HEK293 (cell line): ENCODE results near the gene ZFAND5.

ENCODE experiments used
- CTCF ChIA-PET: fragments of 350-600 bp; formaldehyde crosslinking; extraction: SDS; loops from one replicate; lab custom pipeline; 2021; ENCODE audit warnings: antibody characterized with exemption; lab: Yijun Ruan, JAX
- POLR2A ChIA-PET: fragments of 300-600 bp; formaldehyde crosslinking; extraction: SDS; loops from one replicate; lab custom pipeline; 2020; ENCODE audit warnings: antibody characterized with exemption, inconsistent platforms; lab: Yijun Ruan, JAX
- H3K27ac ChIP-seq: fragments of 200-500 bp; sonication (Bioruptor generic); 2 replicates; pipeline ENCODE4 v1.5.1; 2014; ENCODE audit warnings: low read depth, low read length, control low read depth, inconsistent platforms; ENCODE audit errors: extremely low read depth
- H3K36me3 ChIP-seq, 2 experiments: fragments of 200-500 bp in 1 of 2; sonication (Bioruptor generic) in 1 of 2; 1 replicate in 1 of 2; 2 replicates in 1 of 2; pipeline ENCODE4 v1.5.1; 2014 to 2017; ENCODE audit warnings: inconsistent platforms in 2 of 2, low read length in 2 of 2; ENCODE audit not compliant: control insufficient read depth in 2 of 2, insufficient read depth in 1 of 2
- H3K4me1 ChIP-seq: fragments of 200-500 bp; sonication (Bioruptor generic); 2 replicates; pipeline ENCODE4 v1.5.1; 2014; ENCODE audit warnings: mild to moderate bottlenecking, low read length, inconsistent platforms; ENCODE audit not compliant: control insufficient read depth, insufficient read depth
- H3K4me3 ChIP-seq: 2 replicates; pipeline ENCODE4 v1.5.1; 2011; ENCODE audit warnings: low read depth, mild to moderate bottlenecking, control low read depth, low read length, moderate library complexity
- H3K9me3 ChIP-seq: fragments of 200-500 bp; sonication (Bioruptor generic); 2 replicates; pipeline ENCODE4 v1.5.1; 2014; ENCODE audit warnings: low read depth, low read length, inconsistent platforms; ENCODE audit not compliant: control insufficient read depth, insufficient read depth
- GLI4 ChIP-seq: fragments of 450-650 bp; formaldehyde crosslinking; IDR thresholded peaks from 2 replicates; pipeline ENCODE4 v1.5.1; 2016; ENCODE audit warnings: missing biosample characterization, missing genetic modification characterization
- IKZF3 ChIP-seq: fragments of 450-650 bp; IDR thresholded peaks from 2 replicates; pipeline ENCODE4 v1.5.0; 2018; ENCODE audit warnings: missing biosample characterization, mild to moderate bottlenecking, missing genetic modification characterization, moderate library complexity
- KLF8 ChIP-seq: fragments of 450-650 bp; formaldehyde crosslinking; IDR thresholded peaks from 2 replicates; pipeline ENCODE4 v1.5.1; 2016; ENCODE audit warnings: missing biosample characterization, missing genetic modification characterization
- MYNN ChIP-seq: fragments of 450-650 bp; formaldehyde crosslinking; IDR thresholded peaks from 2 replicates; pipeline ENCODE4 v1.5.1; 2016; ENCODE audit warnings: missing biosample characterization, missing genetic modification characterization, borderline replicate concordance
- OVOL3 ChIP-seq: fragments of 450-650 bp; formaldehyde crosslinking; IDR thresholded peaks from 2 replicates; pipeline ENCODE4 v1.5.1; 2016; ENCODE audit warnings: missing biosample characterization, missing genetic modification characterization
- SP3 ChIP-seq: fragments of 450-650 bp; formaldehyde crosslinking; IDR thresholded peaks from 2 replicates; pipeline ENCODE4 v1.5.1; 2016; ENCODE audit warnings: missing biosample characterization, missing genetic modification characterization
- ZNF23 ChIP-seq: fragments of 450-650 bp; formaldehyde crosslinking; IDR thresholded peaks from 2 replicates; pipeline ENCODE4 v1.5.1; 2016; ENCODE audit warnings: missing biosample characterization, missing genetic modification characterization, borderline replicate concordance
- ZNF239 ChIP-seq: fragments of 450-650 bp; formaldehyde crosslinking; IDR thresholded peaks from 2 replicates; pipeline ENCODE4 v1.5.1; 2016; ENCODE audit warnings: missing biosample characterization, missing genetic modification characterization
- ZNF391 ChIP-seq: fragments of 450-650 bp; formaldehyde crosslinking; IDR thresholded peaks from 2 replicates; pipeline ENCODE4 v1.5.1; 2016; ENCODE audit warnings: low read depth, missing biosample characterization, missing genetic modification characterization, borderline replicate concordance
- ZNF394 ChIP-seq: fragments of 450-650 bp; formaldehyde crosslinking; IDR thresholded peaks from 2 replicates; pipeline ENCODE4 v1.5.1; 2016; ENCODE audit warnings: missing biosample characterization, missing genetic modification characterization, mild to moderate bottlenecking, moderate library complexity, borderline replicate concordance
- ZNF416 ChIP-seq: fragments of 450-650 bp; formaldehyde crosslinking; IDR thresholded peaks from 2 replicates; pipeline ENCODE4 v1.5.1; 2016; ENCODE audit warnings: missing biosample characterization, missing genetic modification characterization
- ZNF561 ChIP-seq: fragments of 450-650 bp; IDR thresholded peaks from 2 replicates; pipeline ENCODE4 v1.5.1; 2018; ENCODE audit warnings: missing biosample characterization, missing genetic modification characterization, borderline replicate concordance
- ZNF629 ChIP-seq: fragments of 450-650 bp; formaldehyde crosslinking; IDR thresholded peaks from 2 replicates; pipeline ENCODE4 v1.5.1; 2017; ENCODE audit warnings: missing biosample characterization, missing genetic modification characterization
- ZNF747 ChIP-seq: fragments of 450-650 bp; formaldehyde crosslinking; IDR thresholded peaks from 2 replicates; pipeline ENCODE4 v1.5.1; 2016; ENCODE audit warnings: missing biosample characterization, missing genetic modification characterization
- TF ChIP-seq, protein P1 (sequence below): IDR thresholded peaks from 2 replicates; pipeline ENCODE4 v1.6.1; 2011; ENCODE audit warnings: mild to moderate bottlenecking, low read depth, low read length, borderline replicate concordance
- TF ChIP-seq, protein P2 (sequence below): fragments of 450-650 bp; formaldehyde crosslinking; IDR thresholded peaks from 2 replicates; pipeline ENCODE4 v1.5.1; 2016; ENCODE audit warnings: missing biosample characterization, missing genetic modification characterization
- TF ChIP-seq, protein P3 (sequence below): fragments of 450-650 bp; formaldehyde crosslinking; conservative IDR thresholded peaks from 2 replicates; pipeline ENCODE4 v1.5.1; 2016; ENCODE audit warnings: low read depth, missing biosample characterization, missing genetic modification characterization

The ZFAND5 gene

GRCh38 chr9:72386186-72386585 lies 21.2 kb upstream of the ZFAND5 start (continued):
- TF ChIP-seq, protein P1, sequence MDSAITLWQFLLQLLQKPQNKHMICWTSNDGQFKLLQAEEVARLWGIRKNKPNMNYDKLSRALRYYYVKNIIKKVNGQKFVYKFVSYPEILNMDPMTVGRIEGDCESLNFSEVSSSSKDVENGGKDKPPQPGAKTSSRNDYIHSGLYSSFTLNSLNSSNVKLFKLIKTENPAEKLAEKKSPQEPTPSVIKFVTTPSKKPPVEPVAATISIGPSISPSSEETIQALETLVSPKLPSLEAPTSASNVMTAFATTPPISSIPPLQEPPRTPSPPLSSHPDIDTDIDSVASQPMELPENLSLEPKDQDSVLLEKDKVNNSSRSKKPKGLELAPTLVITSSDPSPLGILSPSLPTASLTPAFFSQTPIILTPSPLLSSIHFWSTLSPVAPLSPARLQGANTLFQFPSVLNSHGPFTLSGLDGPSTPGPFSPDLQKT, result no peak

GRCh38 chr9:72384710-72385485 lies 19.9 kb upstream of the ZFAND5 start:
- no peaks in the 10 kb centered on the region for H3K9me3 ChIP-seq
- POLR2A ChIA-PET, result no interaction called here
- H3K4me3 ChIP-seq, result no peak overlapping the region
- TF ChIP-seq ZNF394 (tag by site-specific recombination), result no peak
- TF ChIP-seq, all 188 proteins: peak for 0
- CTCF ChIA-PET, result interaction anchor here (0.6 kb wide), 1 partner anchor 16 kb away, joined by 3 read pairs; no protein-coding TSS in a partner anchor
- Histone ChIP-seq H3K36me3 (no peaks in the 10 kb centered on the region), H3K27ac (no peak overlapping the region), H3K4me1 (no peaks in the 10 kb centered on the region)

- Histone ChIP-seq H3K4me3 (no peak overlapping the region), H3K36me3 (no peaks in the 10 kb centered on the region), H3K9me3 (no peaks in the 10 kb centered on the region), H3K4me1 (no peaks in the 10 kb centered on the region), H3K27ac (no peak overlapping the region)
- TF ChIP-seq KLF8 (tag by site-specific recombination) (no peak), ZNF629 (no peak), ZNF23 (tag by site-specific recombination) (no peak)
- ChIA-PET POLR2A (interaction anchor here (2.2 kb wide), 1 partner anchor 19 kb away, joined by 11 read pairs; the partner anchor contains the start of gene ZFAND5), CTCF (interaction anchor here (0.6 to 1.2 kb wide), 3 partner anchors 9 to 104 kb away, joined by 3 read pairs; no protein-coding TSS in a partner anchor)
Observed at GRCh38 chr9:72383978-72384709, 19.1 kb upstream of the ZFAND5 start.

GRCh38 chr9:72382405-72382804 lies 17.4 kb upstream of the ZFAND5 start:
- CTCF ChIA-PET, result no interaction called here
- Histone ChIP-seq H3K36me3 (no peaks in the 10 kb centered on the region), H3K27ac (no peak overlapping the region), H3K4me1 (no peaks in the 10 kb centered on the region), H3K4me3 (no peak overlapping the region), H3K9me3 (no peaks in the 10 kb centered on the region)
- TF ChIP-seq OVOL3 (no peak), ZNF416 (tag by site-specific recombination) (no peak), MYNN (tag by site-specific recombination) (no peak), ZNF629 (no peak), IKZF3 (tag by site-specific recombination) (no peak), ZNF747 (no peak), ZNF239 (tag by site-specific recombination) (no peak), ZNF561 (tag by site-specific recombination) (no peak), GLI4 (tag by site-specific recombination) (no peak), ZNF391 (tag by site-specific recombination) (no peak), ZNF394 (tag by site-specific recombination) (no peak), SP3 (tag by site-specific recombination) (no peak)
- TF ChIP-seq, protein P2, sequence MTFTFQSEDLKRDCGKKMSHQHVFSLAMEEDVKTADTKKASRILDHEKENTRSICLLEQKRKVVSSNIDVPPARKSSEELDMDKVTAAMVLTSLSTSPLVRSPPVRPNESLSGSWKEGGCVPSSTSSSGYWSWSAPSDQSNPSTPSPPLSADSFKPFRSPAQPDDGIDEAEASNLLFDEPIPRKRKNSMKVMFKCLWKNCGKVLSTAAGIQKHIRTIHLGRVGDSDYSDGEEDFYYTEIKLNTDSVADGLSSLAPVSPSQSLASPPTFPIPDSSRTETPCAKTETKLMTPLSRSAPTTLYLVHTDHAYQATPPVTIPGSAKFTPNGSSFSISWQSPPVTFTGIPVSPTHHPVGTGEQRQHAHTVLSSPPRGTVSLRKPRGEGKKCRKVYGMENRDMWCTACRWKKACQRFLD, result no peak
- TF ChIP-seq, protein P3, sequence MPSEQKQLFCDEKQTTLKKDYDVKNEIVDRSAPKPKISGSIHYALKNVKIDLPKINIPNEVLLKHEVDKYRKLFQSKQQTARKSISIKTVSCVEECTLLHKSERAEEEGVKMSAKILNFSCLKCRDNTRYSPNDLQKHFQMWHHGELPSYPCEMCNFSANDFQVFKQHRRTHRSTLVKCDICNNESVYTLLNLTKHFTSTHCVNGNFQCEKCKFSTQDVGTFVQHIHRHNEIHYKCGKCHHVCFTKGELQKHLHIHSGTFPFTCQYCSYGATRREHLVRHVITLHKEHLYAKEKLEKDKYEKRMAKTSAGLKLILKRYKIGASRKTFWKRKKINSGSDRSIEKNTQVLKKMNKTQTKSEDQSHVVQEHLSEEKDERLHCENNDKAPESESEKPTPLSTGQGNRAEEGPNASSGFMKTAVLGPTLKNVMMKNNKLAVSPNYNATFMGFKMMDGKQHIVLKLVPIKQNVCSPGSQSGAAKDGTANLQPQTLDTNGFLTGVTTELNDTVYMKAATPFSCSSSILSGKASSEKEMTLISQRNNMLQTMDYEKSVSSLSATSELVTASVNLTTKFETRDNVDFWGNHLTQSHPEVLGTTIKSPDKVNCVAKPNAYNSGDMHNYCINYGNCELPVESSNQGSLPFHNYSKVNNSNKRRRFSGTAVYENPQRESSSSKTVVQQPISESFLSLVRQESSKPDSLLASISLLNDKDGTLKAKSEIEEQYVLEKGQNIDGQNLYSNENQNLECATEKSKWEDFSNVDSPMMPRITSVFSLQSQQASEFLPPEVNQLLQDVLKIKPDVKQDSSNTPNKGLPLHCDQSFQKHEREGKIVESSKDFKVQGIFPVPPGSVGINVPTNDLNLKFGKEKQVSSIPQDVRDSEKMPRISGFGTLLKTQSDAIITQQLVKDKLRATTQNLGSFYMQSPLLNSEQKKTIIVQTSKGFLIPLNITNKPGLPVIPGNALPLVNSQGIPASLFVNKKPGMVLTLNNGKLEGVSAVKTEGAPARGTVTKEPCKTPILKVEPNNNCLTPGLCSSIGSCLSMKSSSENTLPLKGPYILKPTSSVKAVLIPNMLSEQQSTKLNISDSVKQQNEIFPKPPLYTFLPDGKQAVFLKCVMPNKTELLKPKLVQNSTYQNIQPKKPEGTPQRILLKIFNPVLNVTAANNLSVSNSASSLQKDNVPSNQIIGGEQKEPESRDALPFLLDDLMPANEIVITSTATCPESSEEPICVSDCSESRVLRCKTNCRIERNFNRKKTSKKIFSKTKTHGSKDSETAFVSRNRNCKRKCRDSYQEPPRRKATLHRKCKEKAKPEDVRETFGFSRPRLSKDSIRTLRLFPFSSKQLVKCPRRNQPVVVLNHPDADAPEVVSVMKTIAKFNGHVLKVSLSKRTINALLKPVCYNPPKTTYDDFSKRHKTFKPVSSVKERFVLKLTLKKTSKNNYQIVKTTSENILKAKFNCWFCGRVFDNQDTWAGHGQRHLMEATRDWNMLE (tag by site-specific recombination), result no peak
- POLR2A ChIA-PET, result interaction anchor here (2.2 kb wide), 1 partner anchor 17 kb away, joined by 11 read pairs; the partner anchor contains the start of gene ZFAND5
